HG02588 (cell line): ENCODE data around the gene OSBPL1A.

Source experiments
- ATAC-seq: cut with Tn5 transposase; IDR thresholded peaks from one replicate; pipeline ENCODE4 v1.9.1; 2021; ENCODE audit warnings: mild to moderate bottlenecking, moderate library complexity; ENCODE audit not compliant: unreplicated experiment

OSBPL1A gene

DNA sequence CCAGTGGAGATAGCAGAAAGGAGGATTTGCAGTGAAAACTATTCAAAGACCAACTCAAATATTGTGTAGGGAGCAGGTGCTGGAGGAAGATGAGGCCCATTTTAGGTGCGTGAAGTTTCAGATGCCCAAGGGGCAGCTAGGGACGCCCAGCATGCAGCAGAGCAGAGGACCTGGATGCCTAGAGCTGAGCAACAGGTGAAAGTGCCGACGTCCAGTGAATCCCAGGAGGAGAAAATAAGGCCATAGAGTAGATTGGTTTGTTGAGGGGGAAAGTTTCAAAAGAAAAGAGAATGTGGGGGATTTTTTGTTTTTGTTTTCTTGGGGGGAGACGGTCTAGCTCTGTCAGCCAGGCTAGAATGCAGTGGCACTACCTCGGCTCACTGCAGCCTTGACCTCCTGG lies 53.1 kb downstream of the OSBPL1A start:
- no peak for ATAC-seq

DNA sequence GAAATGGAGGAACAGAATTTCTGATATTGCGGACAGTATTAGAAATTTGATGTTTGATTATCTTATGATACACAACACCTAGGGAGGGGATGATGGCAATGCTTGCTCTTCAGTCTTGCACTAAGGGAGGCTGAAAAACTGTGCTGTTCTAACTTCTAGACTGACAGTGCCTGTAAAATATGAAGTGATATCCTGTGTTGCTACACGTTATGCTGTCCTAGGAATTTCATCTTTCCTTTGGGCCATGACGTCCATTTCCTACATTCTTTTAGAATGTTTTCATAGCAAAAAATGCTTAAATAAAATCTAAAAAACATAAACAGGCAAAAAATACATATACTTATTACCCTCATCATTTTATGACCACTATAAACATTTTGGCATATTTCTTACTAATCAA lies 55.3 kb downstream of the OSBPL1A start:
- no peak for ATAC-seq

DNA sequence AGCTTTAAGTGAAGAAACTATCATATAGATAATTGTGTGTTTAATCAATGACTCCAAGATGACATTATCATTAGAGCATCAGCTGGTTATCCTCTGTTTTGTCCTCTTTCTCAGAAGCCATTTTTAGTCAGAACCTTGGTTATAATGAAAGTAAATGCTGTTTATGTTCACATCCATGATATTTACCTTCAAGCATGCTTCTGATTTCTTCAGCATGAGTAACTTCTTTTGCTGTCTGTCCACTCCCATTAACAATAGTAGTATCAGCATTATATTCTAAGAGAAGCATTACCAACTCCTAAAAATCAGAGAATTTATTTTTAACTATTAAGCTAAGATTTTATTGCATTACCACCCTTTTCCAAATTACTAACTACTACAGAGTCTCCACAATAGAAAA lies 56.3 kb downstream of the OSBPL1A start:
- ATAC-seq: no peak

DNA sequence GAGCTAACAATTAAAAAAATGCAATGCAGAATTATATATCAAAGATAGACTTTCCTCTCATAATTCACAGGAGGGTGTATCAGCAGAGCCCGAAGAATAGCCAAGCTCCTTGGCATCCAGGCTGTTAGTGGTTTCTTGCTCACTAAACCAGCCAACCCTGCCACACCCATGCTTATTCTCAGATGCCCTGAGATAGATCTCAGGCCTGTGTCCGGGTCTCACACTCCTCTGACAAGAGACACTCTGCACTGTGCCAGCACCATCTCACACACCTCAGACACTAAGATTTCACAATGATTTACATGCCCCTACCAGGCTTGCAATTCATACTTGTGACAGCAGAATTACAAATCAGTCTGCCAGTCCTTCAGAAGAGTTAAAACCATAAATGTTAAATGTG lies 64.5 kb downstream of the OSBPL1A start:
- ATAC-seq: no peak

DNA sequence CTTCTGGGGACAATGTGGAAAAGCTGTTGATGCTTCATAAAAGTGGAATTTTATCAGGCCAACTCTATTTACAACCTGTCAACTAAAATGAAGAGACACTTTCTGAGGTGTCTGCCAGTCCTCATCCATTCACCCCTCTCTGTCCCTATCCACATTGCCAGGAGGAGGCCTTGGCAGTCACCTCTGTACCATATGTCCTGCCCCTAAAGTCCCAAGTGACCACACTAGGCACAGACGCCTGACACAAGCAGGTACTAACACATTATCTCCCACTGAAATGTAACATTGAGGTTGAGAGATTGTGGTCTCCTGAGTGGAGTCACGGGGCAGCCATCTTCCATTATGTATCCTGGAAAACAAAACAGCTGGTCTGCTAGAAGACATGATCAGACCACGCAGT lies 71.4 kb downstream of the OSBPL1A start:
- ATAC-seq: no peak

DNA sequence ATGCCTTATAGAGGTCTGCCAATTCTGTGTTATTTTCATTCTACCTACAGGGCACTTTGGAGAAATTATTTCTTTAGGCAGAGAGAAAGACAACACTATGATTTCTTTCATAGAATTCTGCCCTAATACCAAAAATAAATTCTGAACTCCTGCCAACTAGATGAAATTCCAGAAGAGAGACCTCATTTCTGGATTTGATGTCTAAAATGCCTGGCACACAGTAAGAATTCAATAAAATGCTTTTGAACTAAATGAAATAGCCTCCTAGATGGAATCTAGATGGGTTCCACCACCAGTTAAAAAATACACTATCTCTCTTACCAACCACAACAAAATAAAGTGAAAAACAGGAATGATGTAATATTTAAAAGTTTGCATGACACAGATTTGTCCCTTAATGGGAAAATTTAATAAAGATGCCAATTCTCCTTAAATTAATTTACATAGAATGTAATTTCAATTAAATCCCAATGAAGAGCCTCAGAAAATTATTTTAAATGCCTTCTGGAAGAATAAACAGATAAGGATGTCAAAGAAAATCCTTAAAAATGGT lies 75.0 kb downstream of the OSBPL1A start:
- no peak for ATAC-seq

DNA sequence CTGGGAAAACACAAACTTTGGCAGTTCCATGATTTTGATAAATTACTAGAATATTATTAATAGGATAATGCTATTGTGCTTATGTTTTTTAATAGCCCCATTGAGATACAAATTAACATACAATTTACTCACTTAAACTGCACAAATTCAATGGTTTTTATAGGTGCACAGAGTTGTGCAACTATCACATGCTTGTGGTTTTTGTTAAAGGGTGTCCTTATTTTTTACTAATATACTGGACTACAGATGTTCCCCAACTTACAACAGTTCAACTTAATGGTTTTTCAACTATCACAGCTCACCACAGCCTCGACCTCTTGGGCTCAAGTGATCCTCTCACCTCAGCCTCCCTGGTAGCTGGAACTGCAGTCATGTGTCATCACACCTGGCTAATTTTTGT lies 76.6 kb downstream of the OSBPL1A start:
- no peak for ATAC-seq

DNA sequence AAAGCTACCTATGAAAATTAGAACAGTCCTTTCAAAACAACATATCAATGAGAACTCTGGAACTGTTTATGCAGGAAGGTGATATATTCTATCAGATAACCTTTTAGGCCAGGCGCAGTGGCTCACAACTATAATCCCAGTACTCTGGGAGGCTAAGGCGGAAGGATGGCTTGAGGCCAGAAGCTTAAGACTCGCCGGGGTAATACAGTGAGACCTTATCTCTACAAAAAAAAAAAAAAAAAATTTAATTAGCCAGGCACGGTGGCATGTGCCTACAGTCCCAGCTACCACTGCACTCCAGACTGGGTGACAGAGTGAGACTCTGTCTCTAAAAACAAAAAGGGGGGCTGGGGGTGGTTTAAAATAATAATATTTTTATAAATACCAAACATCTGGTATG lies 77.9 kb downstream of the OSBPL1A start:
- ATAC-seq: no peak

DNA sequence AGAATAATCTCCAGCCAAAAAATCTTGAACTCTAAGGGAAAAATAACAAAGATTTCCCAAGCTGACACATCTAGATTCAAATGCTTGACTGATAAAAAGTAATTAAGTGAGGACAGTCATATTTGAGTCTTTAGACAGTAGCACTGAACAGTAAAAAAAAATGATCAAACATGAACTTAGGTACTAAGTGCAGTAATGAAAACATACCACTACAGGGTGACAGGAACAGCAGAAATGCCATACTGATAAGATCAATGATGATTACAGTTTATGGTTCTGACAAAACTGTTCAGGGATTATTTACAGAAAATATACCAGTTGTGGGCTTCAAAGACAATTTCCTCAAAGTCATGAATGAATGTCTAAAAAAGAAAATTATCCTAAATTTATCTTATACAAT lies 80.3 kb downstream of the OSBPL1A start:
- ATAC-seq: no peak

DNA sequence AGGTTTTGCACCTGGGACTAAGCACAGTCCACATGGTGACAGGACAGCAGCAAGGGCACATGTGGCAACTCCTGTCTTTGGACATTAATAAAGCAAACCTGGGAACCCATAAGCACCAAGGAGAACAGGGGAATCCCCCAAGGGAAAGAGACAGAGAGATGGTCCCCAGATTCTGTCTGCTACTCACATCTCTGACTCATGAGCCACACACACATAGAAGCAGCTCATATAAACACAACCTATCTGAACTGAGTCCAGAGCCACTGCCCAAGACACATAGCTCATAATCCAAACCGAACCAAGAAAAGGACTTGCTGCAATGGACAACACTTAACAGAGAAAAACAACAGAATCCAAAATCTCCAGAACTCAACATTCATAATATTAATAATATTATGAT lies 82.5 kb downstream of the OSBPL1A start:
- no peak for ATAC-seq

DNA sequence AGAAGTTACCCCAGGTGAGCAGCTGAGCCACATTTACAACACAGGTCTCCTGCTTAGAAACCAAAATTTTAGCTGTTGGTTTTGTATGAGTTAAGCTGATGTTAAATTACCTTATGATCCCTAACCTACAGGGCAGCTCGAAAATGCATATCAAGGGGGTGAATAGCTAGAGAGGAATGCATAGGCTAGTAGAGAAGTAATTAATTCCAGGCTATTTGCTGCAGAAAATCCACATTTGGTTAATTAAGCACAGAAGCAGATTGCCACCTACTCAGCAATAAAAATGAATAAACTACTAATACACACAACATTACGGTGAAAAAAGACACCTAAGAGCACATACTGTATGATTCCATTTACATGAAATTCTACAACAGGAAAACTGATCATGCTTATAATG lies 91.4 kb downstream of the OSBPL1A start:
- ATAC-seq: no peak

DNA sequence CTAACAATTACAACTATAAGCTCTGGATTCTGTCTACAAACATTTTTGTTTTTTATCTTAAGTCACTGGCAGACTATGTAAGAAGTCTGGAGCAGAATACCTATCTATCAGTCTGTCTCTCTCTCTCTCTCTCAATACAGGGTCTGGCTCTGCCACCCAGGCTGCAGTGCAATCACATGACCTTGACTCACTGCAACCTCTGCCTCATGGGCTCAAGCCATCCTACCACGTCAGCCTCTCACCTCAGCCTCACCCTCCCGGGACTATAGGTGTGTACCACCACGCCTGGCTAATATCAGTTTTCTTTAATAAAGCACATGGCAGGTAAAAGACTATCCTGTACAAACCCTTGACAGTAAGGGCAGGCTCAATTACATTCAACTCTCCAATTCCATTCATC lies 96.9 kb downstream of the OSBPL1A start:
- no peak for ATAC-seq

DNA sequence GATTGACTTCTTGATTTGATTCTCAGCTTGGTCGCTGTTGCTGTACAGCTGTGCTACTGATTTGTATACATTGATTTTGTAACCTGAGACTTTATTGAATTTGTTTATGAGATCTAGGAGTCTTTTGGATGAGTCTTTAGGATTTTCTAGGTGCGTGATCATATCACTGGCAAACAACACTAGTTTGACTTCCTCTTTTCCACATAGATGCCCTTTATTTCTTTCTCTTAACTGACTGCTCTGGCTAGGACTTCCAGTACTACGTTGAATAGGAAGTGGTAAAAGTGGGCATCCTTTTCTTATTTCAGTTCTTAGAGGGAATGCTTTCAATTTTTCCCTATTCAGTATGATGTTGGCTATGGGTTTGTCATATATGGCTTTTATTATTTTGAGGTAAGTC lies 101.3 kb downstream of the OSBPL1A start:
- no peak for ATAC-seq

DNA sequence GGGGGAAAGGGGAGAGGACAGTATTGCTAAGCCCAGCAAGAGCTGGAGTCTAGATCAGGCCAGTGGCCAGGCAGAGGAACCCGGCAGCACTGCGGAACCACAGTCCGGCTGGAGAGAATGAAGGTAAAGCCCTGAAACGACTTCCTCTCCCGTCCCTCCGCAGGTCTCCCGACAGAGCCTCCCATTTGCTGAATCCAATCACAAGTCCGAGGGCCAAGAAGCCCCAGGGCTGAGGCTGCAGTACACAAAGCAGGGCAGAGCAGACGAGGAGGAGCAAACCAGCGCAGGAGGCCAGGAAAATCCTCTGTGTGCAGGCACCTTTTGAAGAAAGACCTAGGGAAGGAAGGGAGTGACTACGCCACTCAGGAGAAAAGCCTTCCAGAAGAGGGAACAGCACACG lies 104.4 kb downstream of the OSBPL1A start:
- ATAC-seq: no peak

DNA sequence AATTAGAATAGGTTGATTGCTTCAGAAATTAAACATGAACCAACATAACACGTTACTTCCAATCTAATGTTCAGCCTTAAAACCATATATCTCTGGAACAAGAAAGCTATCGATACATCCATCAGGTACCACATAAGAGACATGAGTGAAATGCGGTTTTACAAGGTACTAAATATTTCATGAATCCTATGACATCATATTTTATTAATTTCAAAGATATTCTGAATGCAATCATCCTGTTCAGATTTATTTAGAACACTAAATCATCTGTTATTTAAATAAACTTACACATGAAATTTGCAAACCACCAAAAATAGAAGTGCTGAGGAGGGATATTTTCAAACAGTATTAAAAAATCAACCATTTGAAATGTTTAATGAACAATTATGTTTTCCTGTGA lies 119.0 kb downstream of the OSBPL1A start:
- ATAC-seq: no peak

DNA sequence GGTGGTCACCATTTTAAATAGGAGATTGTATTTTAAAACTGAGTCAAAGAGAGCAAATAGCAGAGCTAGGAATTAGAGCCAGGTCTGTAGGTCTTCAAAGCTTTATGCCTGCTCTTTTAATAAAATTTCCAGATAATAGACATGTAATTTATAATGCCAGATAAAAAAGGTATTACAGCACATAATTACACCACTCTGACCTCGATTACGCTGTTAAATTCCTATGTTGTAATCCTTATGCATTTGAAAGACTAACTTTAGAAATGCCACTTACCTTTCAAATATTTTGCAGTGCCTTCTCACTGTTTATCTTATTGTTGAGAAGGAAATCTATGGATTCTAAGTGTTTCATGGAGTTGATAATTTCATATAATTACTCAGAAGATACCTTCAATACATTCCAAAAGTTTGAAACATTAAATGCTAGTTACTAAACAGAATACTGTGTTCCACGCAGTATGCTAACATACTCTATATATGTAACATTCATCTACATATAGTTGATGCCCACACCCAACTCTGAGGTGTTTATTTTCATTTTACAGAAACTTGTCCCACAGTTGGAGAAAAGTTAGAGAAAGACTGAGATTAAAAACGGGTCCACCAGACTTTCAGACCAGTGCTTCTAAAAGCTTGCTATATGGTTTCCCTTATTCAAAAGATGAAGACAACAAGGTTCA lies 120.0 kb downstream of the OSBPL1A start:
- ATAC-seq: no peak

DNA sequence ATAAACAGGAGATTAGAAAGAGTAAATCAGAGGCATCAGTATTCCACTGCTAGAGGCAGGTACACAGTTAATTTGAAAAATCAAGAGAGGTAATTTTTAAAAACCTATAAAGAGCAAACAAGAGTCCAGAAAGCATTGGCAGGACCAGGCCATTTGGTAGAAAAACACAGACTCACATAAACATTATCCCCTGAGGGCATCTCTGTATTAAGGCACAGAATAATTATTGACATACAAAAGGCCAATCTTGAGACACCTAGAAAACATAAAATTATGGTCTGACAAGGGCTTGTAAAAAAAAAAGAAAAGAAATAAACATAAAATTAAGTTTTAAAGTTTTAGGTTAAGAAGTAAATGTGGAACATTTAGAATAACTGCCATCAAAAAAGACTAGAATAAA lies 120.6 kb downstream of the OSBPL1A start:
- ATAC-seq: no peak

DNA sequence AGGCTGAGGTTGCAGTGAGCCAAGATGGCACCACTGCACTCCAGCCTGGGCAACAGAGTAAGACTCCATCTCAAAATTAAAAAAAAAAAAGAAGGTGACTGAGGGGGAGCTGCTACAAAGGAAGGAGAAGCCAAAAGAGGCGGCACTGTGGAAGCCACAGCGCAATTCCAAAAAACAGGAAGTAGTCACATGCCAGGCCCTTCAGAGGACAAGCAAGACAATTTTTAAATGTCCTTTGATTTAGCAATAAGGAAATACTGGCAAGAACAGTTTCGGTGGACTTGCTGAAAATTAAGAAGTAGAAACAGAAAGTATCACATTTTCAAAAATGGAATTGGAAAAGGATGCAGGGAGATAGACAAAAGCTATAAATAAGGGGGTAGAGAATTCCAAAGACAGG lies 122.8 kb downstream of the OSBPL1A start:
- no peak for ATAC-seq

DNA sequence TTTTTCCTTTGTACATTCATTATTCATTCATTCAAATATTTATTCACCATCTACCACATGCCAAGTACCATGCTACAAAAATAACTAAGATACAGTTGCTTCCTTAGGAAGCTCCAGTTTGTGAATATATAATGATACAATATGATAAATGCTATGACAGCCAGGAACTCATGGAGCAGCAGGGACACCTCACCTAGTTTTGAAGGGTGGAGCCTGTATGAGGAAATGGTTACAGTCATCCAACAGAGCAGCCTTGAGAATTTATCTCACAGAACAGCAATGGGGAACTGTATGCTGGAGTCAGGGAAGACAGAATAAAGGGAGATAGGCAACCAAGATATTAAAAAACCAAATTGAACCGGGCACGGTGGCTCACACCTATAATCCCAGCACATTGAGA lies 124.0 kb downstream of the OSBPL1A start:
- ATAC-seq: no peak

DNA sequence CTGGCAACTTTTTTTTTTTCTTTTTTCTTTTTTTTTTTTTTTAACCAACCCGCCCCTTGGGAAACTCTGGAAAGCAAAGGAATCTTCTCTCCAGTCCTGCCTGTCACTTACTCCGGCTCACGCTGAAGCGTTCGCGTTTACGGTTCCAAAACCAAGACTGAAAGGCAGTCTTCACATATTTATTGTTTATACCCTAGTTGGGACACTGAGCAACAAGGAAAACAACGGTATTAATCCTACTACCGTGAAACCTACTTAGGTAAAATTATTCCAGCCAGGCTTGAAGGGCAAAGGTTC lies 125.4 kb downstream of the OSBPL1A start:
- ATAC-seq: no peak

DNA sequence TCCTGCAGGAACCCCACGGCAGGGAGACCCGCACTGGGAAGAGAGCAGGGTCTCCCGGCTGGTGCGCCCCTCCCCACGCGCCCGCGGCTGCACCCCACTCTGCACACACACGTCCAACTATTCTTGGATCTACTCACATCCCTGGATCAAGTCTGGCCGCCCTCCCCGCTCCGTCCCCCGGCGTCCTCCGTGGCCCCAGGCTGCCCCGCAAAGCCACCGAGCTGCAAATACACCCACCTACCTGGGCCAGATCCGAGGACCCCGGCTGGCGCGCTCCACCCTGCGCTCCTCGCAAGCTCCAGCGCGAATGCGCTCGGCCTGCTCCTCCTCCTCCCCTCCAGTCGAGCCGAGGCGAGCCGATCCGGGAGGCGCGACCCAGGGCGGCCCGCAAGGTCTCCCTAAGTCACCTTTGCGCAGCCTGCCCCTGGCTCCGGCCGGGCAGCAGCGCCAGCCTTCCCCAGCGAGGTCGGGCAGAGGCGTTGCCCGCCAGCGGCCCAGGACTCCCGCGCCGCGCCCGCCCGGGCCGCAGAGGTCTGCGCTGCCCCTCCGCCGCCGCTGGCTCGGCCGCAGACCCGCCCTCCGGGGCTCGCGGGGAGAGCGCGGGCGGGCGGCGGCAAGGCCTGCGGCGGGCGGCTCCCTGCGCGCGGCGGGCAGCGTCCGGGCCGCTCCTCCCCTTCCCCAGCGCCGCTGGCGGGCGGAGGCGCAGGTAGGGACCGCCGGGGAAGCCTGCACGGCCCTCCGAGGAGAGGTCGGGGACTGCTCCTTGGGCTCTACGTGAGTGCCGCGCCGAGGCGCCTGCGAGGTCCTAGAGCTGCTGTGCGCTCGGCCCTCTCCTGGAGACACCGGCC lies 126.0 kb downstream of the OSBPL1A start:
- ATAC-seq: no peak

DNA sequence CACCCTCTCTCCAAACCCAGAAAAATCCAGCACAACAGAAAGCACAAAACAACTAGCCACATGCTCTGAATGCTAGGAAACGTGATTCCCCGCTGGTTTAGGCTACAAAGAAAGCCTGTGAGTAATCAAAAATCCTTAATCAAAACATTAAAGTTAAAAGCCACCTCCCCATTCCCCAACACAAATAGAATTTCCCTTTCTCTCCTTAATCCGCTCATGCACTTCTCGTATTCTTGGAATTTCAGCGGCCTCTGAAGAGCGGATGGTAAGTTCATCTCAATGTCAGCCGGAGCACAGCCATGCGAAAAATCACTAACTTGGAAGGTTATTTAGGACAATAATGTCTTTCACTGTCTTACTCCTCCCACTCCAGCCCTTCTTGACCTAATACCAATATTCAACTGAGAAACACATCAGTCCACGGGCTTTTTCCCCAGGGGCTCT lies 126.7 kb downstream of the OSBPL1A start:
- no peak for ATAC-seq
